Measurements from ENCODE around the gene GYG1. TPM values are rescaled to one million over a fixed set of nuclear protein-coding genes. Genes with fewer than 3 reads are reported as not detected.

GYG1 gene
- total and polyA plus RNA-seq, 2 of the 4 experiments (the other 2 are of a cell fraction): 48.4 to 90.3 TPM

DNA sequence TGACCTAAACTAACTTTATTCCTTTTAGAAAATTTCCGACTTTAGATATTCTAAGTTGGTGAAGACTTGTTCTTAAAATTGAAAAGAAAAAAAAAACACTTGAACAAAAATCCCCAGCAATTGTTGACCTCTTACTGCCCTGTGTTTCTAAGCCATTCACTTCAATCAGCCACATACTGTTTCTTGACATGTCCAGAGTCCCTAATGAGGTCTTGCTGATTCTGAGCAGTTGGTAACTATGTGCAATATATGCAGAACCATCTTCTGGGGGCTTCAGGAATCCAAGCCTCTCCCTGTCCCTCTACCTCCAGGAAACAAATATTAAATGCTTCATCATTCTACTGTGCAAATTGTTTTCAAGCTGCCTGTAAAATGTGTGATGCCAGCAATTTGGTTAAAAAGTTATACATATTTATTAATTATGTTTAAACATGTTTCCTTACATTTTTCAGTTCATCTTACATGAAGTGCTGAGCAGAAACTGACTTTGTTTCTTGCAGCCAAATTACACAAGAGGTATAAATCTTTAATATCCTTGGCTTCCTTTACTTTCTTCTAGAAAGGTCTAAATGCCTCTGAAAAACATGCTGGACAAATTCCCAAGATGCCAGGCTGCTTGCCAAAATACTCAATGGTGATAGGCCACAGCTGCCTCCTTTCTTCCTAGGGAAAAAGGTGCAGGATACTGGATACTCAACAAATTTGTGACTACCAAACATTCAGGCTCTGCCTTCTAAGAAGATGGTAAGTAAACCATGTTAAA, 19.8 kb upstream of the GYG1 start:
- Histone ChIP-seq H3K56ac (ENCODE audit: extremely low read depth, insufficient read depth, low read length) (no peak overlapping the region), H3K36me3 (ENCODE audit: control insufficient read depth, insufficient read depth, low read length) (no peaks in the 10 kb centered on the region), H3K4me3 (ENCODE audit: insufficient read depth, low read depth, low read length) (no peak overlapping the region), H2BK15ac (ENCODE audit: low read depth, low read length) (no peak overlapping the region), H3K9me3 (ENCODE audit: control insufficient read depth, insufficient read depth, low read length) (no peaks in the 10 kb centered on the region), H2AK5ac (ENCODE audit: low read depth, low read length) (no peak overlapping the region), H2AFZ (replicated peaks; ENCODE audit: low read length, poor library complexity) (no peak overlapping the region), H3K27me3 (ENCODE audit: control insufficient read depth, insufficient read depth, low read length) (no peaks in the 10 kb centered on the region), H3K27ac (ENCODE audit: insufficient read depth, low read length) (peak overlapping the region; percentile 86; the same call in 1 of the 2 replicates), H4K5ac (ENCODE audit: low read depth, low read length) (peak overlapping the region; percentile 29; the same call in 1 of the 2 replicates), H2BK120ac (ENCODE audit: low read depth, low read length) (no peak overlapping the region; the same call in 1 of the 2 replicates), H3K23ac (ENCODE audit: low read depth, low read length) (0 out of 2 replicates have a peak overlapping the region, but pooled peaks have one; percentile 15), H4K20me1 (ENCODE audit: insufficient read depth, low read length) (no peaks in the 10 kb centered on the region), H3K4me2 (ENCODE audit: low read depth, low read length) (no peak overlapping the region; the same call in 1 of the 2 replicates), H3K4me1 (ENCODE audit: control insufficient read depth, insufficient read depth, low read length) (peaks cover 3% of the 10 kb centered on the region; the same call in 1 of the 2 replicates), H3K9ac (ENCODE audit: low read depth, low read length) (no peak overlapping the region; the same call in 1 of the 2 replicates), H2BK5ac (ENCODE audit: low read depth, low read length, poor library complexity, severe bottlenecking) (no peak overlapping the region), H3K9me1 (ENCODE audit: insufficient read depth, low read length) (no peaks in the 10 kb centered on the region), H3K79me1 (ENCODE audit: low read depth in 1 of 2, low read length in 2 of 2) (no peaks in the 10 kb centered on the region), H3K14ac (replicated peaks; ENCODE audit: low read depth, low read length) (peak overlapping the region; percentile 58), H3K4ac (ENCODE audit: low read depth, low read length) (peak overlapping the region; percentile 64; the same call in 1 of the 2 replicates), H2BK20ac (ENCODE audit: low read depth, low read length) (no peak overlapping the region), H3K18ac (ENCODE audit: low read depth, low read length) (peak overlapping the region; percentile 77), H2AK9ac (replicated peaks; ENCODE audit: low read depth, low read length, poor library complexity) (no peak overlapping the region), H4K91ac (ENCODE audit: insufficient read depth, low read depth, low read length) (no peak overlapping the region), H4K8ac (ENCODE audit: low read depth in 2 of 2, low read length in 2 of 2) (no peak overlapping the region)
- DNase-seq (peak; percentile 69), ATAC-seq (ENCODE audit: low read depth) (peak; percentile 44)
- in situ Hi-C loops (cut with MboI; ENCODE audit: low sequenced_read_pairs): loop anchor here (25.0 kb wide), 1 partner anchor 741 kb away; no protein-coding TSS in a partner anchor
- WGBS, 2 experiments (ENCODE audit: extremely low coverage in 2 of 2, insufficient read length in 1 of 2): no CpG with 5 or more reads among the region's 1 CpG
- no TSS peak for BruUV-seq (replicated peaks)
- dilution Hi-C loops (cut with HindIII; ENCODE audit: low sequenced_read_pairs, unreplicated experiment): no loop called here
- ChIA-PET CTCF (interaction anchor here (1.0 to 1.1 kb wide), 2 partner anchors 9 to 21 kb away, joined by 3 to 4 read pairs; no protein-coding TSS in a partner anchor), POLR2A (ENCODE audit: unreplicated experiment) (no interaction called here)
- intact Hi-C loops (cut with micrococcal nuclease): no loop called here
- TF ChIP-seq MAFK (IDR thresholded peaks at IDR 0.05; ENCODE audit: low read depth, low read length) (no peak), RCOR1 (IDR thresholded peaks at IDR 0.05; ENCODE audit: insufficient replicate concordance, low read length) (no peak), MAZ (IDR thresholded peaks at IDR 0.05; ENCODE audit: borderline replicate concordance, low read depth, low read length) (no peak), POLR2A (IDR thresholded peaks at IDR 0.05; ENCODE audit: low read depth, low read length) (no peak), BHLHE40 (IDR thresholded peaks at IDR 0.05; ENCODE audit: low read depth, low read length) (no peak), CEBPB (IDR thresholded peaks at IDR 0.05; ENCODE audit: low read depth, low read length) (no peak), RAD21 (IDR thresholded peaks at IDR 0.05; ENCODE audit: low read length) (no peak), NFE2L2 (IDR thresholded peaks at IDR 0.05; ENCODE audit: low read depth, low read length) (no peak), SMC3 (IDR thresholded peaks at IDR 0.05; ENCODE audit: low read depth, low read length) (no peak), CHD1 (IDR thresholded peaks at IDR 0.05; ENCODE audit: low read depth, low read length) (no peak), FOS (IDR thresholded peaks at IDR 0.05; ENCODE audit: low read depth, low read length) (no peak), RFX5 (IDR thresholded peaks at IDR 0.05; ENCODE audit: low read depth, low read length) (no peak)
- TF ChIP-seq, protein P1, sequence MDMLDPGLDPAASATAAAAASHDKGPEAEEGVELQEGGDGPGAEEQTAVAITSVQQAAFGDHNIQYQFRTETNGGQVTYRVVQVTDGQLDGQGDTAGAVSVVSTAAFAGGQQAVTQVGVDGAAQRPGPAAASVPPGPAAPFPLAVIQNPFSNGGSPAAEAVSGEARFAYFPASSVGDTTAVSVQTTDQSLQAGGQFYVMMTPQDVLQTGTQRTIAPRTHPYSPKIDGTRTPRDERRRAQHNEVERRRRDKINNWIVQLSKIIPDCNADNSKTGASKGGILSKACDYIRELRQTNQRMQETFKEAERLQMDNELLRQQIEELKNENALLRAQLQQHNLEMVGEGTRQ (IDR thresholded peaks at IDR 0.05; ENCODE audit: low read depth, low read length): no peak
- TF ChIP-seq, protein P2, sequence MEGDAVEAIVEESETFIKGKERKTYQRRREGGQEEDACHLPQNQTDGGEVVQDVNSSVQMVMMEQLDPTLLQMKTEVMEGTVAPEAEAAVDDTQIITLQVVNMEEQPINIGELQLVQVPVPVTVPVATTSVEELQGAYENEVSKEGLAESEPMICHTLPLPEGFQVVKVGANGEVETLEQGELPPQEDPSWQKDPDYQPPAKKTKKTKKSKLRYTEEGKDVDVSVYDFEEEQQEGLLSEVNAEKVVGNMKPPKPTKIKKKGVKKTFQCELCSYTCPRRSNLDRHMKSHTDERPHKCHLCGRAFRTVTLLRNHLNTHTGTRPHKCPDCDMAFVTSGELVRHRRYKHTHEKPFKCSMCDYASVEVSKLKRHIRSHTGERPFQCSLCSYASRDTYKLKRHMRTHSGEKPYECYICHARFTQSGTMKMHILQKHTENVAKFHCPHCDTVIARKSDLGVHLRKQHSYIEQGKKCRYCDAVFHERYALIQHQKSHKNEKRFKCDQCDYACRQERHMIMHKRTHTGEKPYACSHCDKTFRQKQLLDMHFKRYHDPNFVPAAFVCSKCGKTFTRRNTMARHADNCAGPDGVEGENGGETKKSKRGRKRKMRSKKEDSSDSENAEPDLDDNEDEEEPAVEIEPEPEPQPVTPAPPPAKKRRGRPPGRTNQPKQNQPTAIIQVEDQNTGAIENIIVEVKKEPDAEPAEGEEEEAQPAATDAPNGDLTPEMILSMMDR (conservative IDR thresholded peaks at IDR 0.05; ENCODE audit: low read depth, low read length): no peak
- TF ChIP-seq, protein P3, sequence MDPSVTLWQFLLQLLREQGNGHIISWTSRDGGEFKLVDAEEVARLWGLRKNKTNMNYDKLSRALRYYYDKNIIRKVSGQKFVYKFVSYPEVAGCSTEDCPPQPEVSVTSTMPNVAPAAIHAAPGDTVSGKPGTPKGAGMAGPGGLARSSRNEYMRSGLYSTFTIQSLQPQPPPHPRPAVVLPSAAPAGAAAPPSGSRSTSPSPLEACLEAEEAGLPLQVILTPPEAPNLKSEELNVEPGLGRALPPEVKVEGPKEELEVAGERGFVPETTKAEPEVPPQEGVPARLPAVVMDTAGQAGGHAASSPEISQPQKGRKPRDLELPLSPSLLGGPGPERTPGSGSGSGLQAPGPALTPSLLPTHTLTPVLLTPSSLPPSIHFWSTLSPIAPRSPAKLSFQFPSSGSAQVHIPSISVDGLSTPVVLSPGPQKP (IDR thresholded peaks at IDR 0.05; ENCODE audit: borderline replicate concordance, low read depth, low read length): no peak
